Liver (tissue), 9 donors: ENCODE measurements around the gene DOK3. TPM values are rescaled to one million over a fixed set of nuclear protein-coding genes. Genes with fewer than 3 reads are reported as not detected.
A peak's percentile ranks its signal among the peaks of the same experiment; 100 is the strongest.

Source experiments
- DNase-seq: peaks from one replicate; pipeline ENCODE4 v3.0.0-alpha.2; 2017; ENCODE audit warnings: low spot score
- H3K27ac ChIP-seq, 2 donors: one replicate each; pipeline ENCODE4 v1.7.0; 2013; ENCODE audit warnings: inconsistent platforms in 2 of 2, low read length in 2 of 2, control low read depth in 1 of 2, low read depth in 1 of 2, mild to moderate bottlenecking in 1 of 2
- H3K27me3 ChIP-seq, 4 donors: one replicate each; pipeline versions ENCODE4 v1.6.1 to v1.7.0; 2013; ENCODE audit warnings: low read length in 3 of 4, inconsistent platforms in 1 of 4, mild to moderate bottlenecking in 1 of 4, moderate library complexity in 1 of 4; ENCODE audit not compliant: control insufficient read depth in 4 of 4, insufficient read depth in 4 of 4
- H3K36me3 ChIP-seq, 4 donors: one replicate each; pipeline versions ENCODE4 v1.6.1 to v1.7.0; 2013; ENCODE audit warnings: low read length in 3 of 4, mild to moderate bottlenecking in 3 of 4, low read depth in 1 of 4, moderate library complexity in 1 of 4; ENCODE audit not compliant: control insufficient read depth in 4 of 4, insufficient read depth in 3 of 4
- H3K4me1 ChIP-seq, 4 donors: one replicate each; pipeline versions ENCODE4 v1.6.1 to v1.7.0; 2013; ENCODE audit warnings: low read length in 3 of 4, mild to moderate bottlenecking in 3 of 4, moderate library complexity in 1 of 4; ENCODE audit not compliant: control insufficient read depth in 4 of 4, insufficient read depth in 4 of 4
- H3K4me3 ChIP-seq, 3 donors: one replicate each; pipeline versions ENCODE4 v1.6.1 to v1.7.0; 2013; ENCODE audit warnings: low read length in 3 of 3, control low read depth in 1 of 3, low read depth in 1 of 3, mild to moderate bottlenecking in 1 of 3
- H3K9ac ChIP-seq, 2 donors: one replicate each; pipeline ENCODE4 v1.7.0; 2013; ENCODE audit warnings: low read length in 2 of 2, mild to moderate bottlenecking in 2 of 2, moderate library complexity in 2 of 2, control low read depth in 1 of 2, low read depth in 1 of 2
- H3K9me3 ChIP-seq, 4 donors: one replicate each; pipeline versions ENCODE4 v1.6.1 to v1.7.0; 2013; ENCODE audit warnings: low read length in 3 of 4; ENCODE audit not compliant: control insufficient read depth in 4 of 4
- EGR1 ChIP-seq, 2 donors: IDR thresholded peaks; 2 replicates each; pipeline ENCODE4 v1.6.1; 2016 to 2018; ENCODE audit warnings: antibody characterized with exemption in 2 of 2, low read depth in 2 of 2
- FOXA1 ChIP-seq: IDR thresholded peaks from 2 replicates; pipeline ENCODE4 v1.6.1; 2016; ENCODE audit warnings: antibody characterized with exemption
- FOXA2 ChIP-seq: IDR thresholded peaks from 2 replicates; pipeline ENCODE4 v1.6.1; 2016; ENCODE audit warnings: antibody characterized with exemption
- GABPA ChIP-seq, 2 donors: IDR thresholded peaks in 1 of 2; conservative IDR thresholded peaks in 1 of 2; 2 replicates each; pipeline ENCODE4 v1.6.1; 2016; ENCODE audit warnings: antibody characterized with exemption in 2 of 2, mild to moderate bottlenecking in 1 of 2, moderate library complexity in 1 of 2
- HNF4A ChIP-seq, 2 donors: conservative IDR thresholded peaks; 2 replicates each; pipeline ENCODE4 v1.6.1; 2016; ENCODE audit warnings: antibody characterized with exemption in 2 of 2, mild to moderate bottlenecking in 2 of 2
- HNF4G ChIP-seq: IDR thresholded peaks from 2 replicates; pipeline ENCODE4 v1.6.1; 2016; ENCODE audit warnings: antibody characterized with exemption
- JUND ChIP-seq, 2 donors: IDR thresholded peaks; 2 replicates each; pipeline ENCODE4 v1.6.1; 2016; ENCODE audit warnings: antibody characterized with exemption in 2 of 2
- RAD21 ChIP-seq, 2 donors: IDR thresholded peaks; 2 replicates each; pipeline ENCODE4 v1.6.1; 2016; ENCODE audit warnings: antibody characterized with exemption in 2 of 2, mild to moderate bottlenecking in 2 of 2
- RXRA ChIP-seq, 2 donors: IDR thresholded peaks; 2 replicates each; pipeline ENCODE4 v1.6.1; 2017 to 2018; ENCODE audit warnings: antibody characterized with exemption in 2 of 2, mild to moderate bottlenecking in 1 of 2
- SP1 ChIP-seq: IDR thresholded peaks from 2 replicates; pipeline ENCODE4 v1.6.1; 2018; ENCODE audit warnings: antibody characterized with exemption, mild to moderate bottlenecking
- TAF1 ChIP-seq: conservative IDR thresholded peaks from 2 replicates; pipeline ENCODE4 v1.6.1; 2016; ENCODE audit warnings: antibody characterized with exemption, mild to moderate bottlenecking
- YY1 ChIP-seq: IDR thresholded peaks from 2 replicates; pipeline ENCODE4 v1.6.1; 2016; ENCODE audit warnings: antibody characterized with exemption, mild to moderate bottlenecking
- WGBS: extraction: QIAGEN DNeasy Blood & Tissue Kit; methylation state at CpG from one replicate; pipeline ENCODE4 v1.1.7; 2013; 5-methylcytosine and 5-hydroxymethylcytosine counted together
- polyA plus RNA-seq, 2 donors: library from polyadenylated mRNA; stranded (reverse) in 1 of 2; unstranded in 1 of 2; fragments of 200-250 nt in 1 of 2; fragments of >200 nt in 1 of 2; fragmentation: Nextera tagmentation in 1 of 2; extraction: Ambion mirVana in 1 of 2; gene quantifications; one replicate each; pipeline versions ENCODE4 v1.2.1 to v1.2.3, GENCODE V29; 2013 to 2015
- total RNA-seq, 2 donors: library from RNA; depleted of rRNA; stranded (reverse); fragments of >200 nt; gene quantifications; one replicate each; pipeline ENCODE4 v1.2.3, GENCODE V29; 2014
- TF ChIP-seq, protein P1 (sequence below): IDR thresholded peaks from 2 replicates; pipeline ENCODE4 v1.6.1; 2016; ENCODE audit warnings: antibody characterized with exemption
- TF ChIP-seq, protein P2 (sequence below): fragments of 150-350 bp; IDR thresholded peaks from 2 replicates; pipeline ENCODE4 v1.5.1; 2017; ENCODE audit warnings: improper control_type of control experiment, low read depth, low read length; ENCODE audit not compliant: missing input control
- TF ChIP-seq, protein P3 (sequence below): IDR thresholded peaks from 2 replicates; pipeline ENCODE4 v1.6.1; 2016; ENCODE audit warnings: antibody characterized with exemption
- TF ChIP-seq, protein P4 (sequence below): IDR thresholded peaks from 2 replicates; pipeline ENCODE4 v1.6.1; 2016; ENCODE audit warnings: antibody characterized with exemption
- TF ChIP-seq, protein P5 (sequence below): IDR thresholded peaks from 2 replicates; pipeline ENCODE4 v1.6.1; 2016; ENCODE audit warnings: antibody characterized with exemption, mild to moderate bottlenecking
- donor health status: healthy.
- donor health status: healthy.
- donor health status: healthy.
- donor health status: healthy.
- donor health status: healthy.

Gene DOK3
- total and polyA plus RNA-seq, 4 donors: 1.7 to 19.2 (median 6.6) TPM

DNA sequence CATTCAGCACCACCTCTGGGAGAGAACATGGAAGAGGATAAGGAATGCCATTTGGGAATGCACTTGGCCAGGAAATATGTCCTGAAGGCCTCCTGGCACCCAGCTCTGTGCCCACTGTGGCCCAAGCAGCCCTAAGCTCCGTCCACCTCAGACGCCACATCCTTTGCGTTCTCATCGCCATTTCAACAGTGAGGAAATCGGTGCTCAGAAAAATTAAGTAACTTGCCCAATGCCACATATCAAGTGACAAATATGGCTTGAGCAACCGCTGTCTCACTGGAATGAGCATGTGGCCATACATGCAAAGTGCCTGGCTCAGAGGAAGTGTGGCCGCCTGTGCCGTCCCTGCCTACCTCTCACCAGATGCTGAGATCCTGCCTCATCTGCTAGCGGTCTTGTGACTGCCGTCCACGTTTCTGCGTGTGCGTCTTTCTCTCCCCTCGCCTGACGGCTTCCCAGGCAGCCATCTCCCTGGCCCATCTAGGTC lies 984 bp upstream of the DOK3 start:
- WGBS: 88% methylated on average over 15 of the region's 15 CpGs
- peaks cover 12 to 48% (median 14%) of the 10 kb centered on the region in 4 donors for H3K36me3 ChIP-seq
- no peaks in the 10 kb centered on the region for H3K9me3 ChIP-seq
- H3K9ac ChIP-seq: no peak overlapping the region
- H3K27me3 ChIP-seq: no peaks in the 10 kb centered on the region
- peak overlapping the region; percentile 36 to 81 for H3K27ac ChIP-seq
- TF ChIP-seq, protein P1, sequence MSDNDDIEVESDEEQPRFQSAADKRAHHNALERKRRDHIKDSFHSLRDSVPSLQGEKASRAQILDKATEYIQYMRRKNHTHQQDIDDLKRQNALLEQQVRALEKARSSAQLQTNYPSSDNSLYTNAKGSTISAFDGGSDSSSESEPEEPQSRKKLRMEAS: no peak
- TF ChIP-seq RAD21 (IDR thresholded peaks at IDR 0.05): no peak
- no peak for TF ChIP-seq JUND (IDR thresholded peaks at IDR 0.05)
- TF ChIP-seq TAF1: no peak
- TF ChIP-seq, protein P2, sequence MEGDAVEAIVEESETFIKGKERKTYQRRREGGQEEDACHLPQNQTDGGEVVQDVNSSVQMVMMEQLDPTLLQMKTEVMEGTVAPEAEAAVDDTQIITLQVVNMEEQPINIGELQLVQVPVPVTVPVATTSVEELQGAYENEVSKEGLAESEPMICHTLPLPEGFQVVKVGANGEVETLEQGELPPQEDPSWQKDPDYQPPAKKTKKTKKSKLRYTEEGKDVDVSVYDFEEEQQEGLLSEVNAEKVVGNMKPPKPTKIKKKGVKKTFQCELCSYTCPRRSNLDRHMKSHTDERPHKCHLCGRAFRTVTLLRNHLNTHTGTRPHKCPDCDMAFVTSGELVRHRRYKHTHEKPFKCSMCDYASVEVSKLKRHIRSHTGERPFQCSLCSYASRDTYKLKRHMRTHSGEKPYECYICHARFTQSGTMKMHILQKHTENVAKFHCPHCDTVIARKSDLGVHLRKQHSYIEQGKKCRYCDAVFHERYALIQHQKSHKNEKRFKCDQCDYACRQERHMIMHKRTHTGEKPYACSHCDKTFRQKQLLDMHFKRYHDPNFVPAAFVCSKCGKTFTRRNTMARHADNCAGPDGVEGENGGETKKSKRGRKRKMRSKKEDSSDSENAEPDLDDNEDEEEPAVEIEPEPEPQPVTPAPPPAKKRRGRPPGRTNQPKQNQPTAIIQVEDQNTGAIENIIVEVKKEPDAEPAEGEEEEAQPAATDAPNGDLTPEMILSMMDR: no peak
- TF ChIP-seq RXRA (IDR thresholded peaks at IDR 0.05): no peak
- no peak for TF ChIP-seq FOXA1
- TF ChIP-seq SP1: no peak
- TF ChIP-seq EGR1 (IDR thresholded peaks at IDR 0.05; ENCODE audit: low read depth in 2 of 2): no peak
- TF ChIP-seq, protein P3, sequence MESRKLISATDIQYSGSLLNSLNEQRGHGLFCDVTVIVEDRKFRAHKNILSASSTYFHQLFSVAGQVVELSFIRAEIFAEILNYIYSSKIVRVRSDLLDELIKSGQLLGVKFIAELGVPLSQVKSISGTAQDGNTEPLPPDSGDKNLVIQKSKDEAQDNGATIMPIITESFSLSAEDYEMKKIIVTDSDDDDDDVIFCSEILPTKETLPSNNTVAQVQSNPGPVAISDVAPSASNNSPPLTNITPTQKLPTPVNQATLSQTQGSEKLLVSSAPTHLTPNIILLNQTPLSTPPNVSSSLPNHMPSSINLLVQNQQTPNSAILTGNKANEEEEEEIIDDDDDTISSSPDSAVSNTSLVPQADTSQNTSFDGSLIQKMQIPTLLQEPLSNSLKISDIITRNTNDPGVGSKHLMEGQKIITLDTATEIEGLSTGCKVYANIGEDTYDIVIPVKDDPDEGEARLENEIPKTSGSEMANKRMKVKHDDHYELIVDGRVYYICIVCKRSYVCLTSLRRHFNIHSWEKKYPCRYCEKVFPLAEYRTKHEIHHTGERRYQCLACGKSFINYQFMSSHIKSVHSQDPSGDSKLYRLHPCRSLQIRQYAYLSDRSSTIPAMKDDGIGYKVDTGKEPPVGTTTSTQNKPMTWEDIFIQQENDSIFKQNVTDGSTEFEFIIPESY: no peak
- no peak for TF ChIP-seq YY1
- TF ChIP-seq HNF4A (conservative IDR thresholded peaks at IDR 0.05): no peak
- TF ChIP-seq, protein P4, sequence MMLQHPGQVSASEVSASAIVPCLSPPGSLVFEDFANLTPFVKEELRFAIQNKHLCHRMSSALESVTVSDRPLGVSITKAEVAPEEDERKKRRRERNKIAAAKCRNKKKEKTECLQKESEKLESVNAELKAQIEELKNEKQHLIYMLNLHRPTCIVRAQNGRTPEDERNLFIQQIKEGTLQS: no peak
- TF ChIP-seq GABPA (IDR thresholded peaks at IDR 0.05 in 1 of 2, conservative IDR thresholded peaks at IDR 0.05 in 1 of 2): no peak
- H3K4me1 ChIP-seq: peaks cover 1 to 24% (median 6%) of the 10 kb centered on the region in 4 donors
- DNase-seq: no peak
- no peak overlapping the region for H3K4me3 ChIP-seq

DNA sequence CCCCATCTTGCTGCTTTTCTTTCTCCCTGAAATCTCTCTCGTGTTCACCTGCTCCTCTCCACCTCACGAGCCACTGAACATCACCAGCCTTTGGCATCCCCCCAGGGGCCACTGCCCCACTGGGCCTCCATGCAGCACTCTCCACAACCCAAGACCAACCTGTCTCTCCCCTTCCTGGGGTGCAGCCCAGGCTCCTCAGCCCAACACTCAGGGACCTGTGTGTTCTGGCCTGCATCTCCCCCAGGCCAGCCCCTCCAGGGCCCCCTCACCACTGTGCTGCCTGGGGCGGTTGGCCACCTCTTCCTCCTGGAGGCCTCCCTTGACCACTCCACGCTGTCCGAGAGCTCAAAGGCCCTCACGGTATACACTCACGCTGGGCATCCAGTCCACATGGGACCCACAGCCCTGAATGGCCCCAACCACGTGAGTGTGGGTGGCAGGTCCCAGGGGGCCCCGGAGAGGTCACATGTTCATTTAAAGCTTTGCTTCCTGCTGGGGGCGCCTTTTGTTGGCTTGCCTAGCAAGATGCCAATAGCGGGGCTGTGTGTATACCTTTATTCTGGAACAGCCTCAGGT lies 453 bp upstream of the DOK3 start:
- peak overlapping the region in 1 of 2 donors; percentile 6 for H3K9ac ChIP-seq
- no peak overlapping the region for H3K4me3 ChIP-seq
- H3K4me1 ChIP-seq: peaks cover 0 to 19% (median 1%) of the 10 kb centered on the region in 4 donors
- DNase-seq: no peak
- no peaks in the 10 kb centered on the region for H3K27me3 ChIP-seq
- H3K27ac ChIP-seq: peak overlapping the region; percentile 36 to 81
- WGBS: 78% methylated on average over 11 of the region's 11 CpGs
- TF ChIP-seq HNF4A (conservative IDR thresholded peaks at IDR 0.05) (no peak), HNF4G (no peak), RXRA (IDR thresholded peaks at IDR 0.05) (no peak), FOXA2 (no peak), TAF1 (no peak)
- TF ChIP-seq, protein P1: no peak
- TF ChIP-seq, protein P3: no peak
- TF ChIP-seq, protein P5, sequence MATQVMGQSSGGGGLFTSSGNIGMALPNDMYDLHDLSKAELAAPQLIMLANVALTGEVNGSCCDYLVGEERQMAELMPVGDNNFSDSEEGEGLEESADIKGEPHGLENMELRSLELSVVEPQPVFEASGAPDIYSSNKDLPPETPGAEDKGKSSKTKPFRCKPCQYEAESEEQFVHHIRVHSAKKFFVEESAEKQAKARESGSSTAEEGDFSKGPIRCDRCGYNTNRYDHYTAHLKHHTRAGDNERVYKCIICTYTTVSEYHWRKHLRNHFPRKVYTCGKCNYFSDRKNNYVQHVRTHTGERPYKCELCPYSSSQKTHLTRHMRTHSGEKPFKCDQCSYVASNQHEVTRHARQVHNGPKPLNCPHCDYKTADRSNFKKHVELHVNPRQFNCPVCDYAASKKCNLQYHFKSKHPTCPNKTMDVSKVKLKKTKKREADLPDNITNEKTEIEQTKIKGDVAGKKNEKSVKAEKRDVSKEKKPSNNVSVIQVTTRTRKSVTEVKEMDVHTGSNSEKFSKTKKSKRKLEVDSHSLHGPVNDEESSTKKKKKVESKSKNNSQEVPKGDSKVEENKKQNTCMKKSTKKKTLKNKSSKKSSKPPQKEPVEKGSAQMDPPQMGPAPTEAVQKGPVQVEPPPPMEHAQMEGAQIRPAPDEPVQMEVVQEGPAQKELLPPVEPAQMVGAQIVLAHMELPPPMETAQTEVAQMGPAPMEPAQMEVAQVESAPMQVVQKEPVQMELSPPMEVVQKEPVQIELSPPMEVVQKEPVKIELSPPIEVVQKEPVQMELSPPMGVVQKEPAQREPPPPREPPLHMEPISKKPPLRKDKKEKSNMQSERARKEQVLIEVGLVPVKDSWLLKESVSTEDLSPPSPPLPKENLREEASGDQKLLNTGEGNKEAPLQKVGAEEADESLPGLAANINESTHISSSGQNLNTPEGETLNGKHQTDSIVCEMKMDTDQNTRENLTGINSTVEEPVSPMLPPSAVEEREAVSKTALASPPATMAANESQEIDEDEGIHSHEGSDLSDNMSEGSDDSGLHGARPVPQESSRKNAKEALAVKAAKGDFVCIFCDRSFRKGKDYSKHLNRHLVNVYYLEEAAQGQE: no peak
- H3K9me3 ChIP-seq: no peaks in the 10 kb centered on the region
- H3K36me3 ChIP-seq: peaks cover 8 to 43% (median 13%) of the 10 kb centered on the region in 4 donors
